Testis (tissue), 2 donors: ENCODE results near the gene DNAAF8.

Source experiments
- CTCF ChIP-seq, 3 experiments: fragments of 450-650 bp in 2 of 3; fragments of 200-600 bp in 1 of 3; sonication (generic) in 1 of 3; IDR thresholded peaks; one replicate each; pipeline ENCODE4 v1.5.1; 2016 to 2019; ENCODE audit warnings: antibody characterized with exemption in 3 of 3, mild to moderate bottlenecking in 2 of 3, moderate library complexity in 1 of 3
- POLR2A ChIP-seq: fragments of 450-650 bp; IDR thresholded peaks from one replicate; pipeline ENCODE4 v1.6.1; 2017; ENCODE audit warnings: antibody characterized with exemption, mild to moderate bottlenecking, moderate library complexity

DNA sequence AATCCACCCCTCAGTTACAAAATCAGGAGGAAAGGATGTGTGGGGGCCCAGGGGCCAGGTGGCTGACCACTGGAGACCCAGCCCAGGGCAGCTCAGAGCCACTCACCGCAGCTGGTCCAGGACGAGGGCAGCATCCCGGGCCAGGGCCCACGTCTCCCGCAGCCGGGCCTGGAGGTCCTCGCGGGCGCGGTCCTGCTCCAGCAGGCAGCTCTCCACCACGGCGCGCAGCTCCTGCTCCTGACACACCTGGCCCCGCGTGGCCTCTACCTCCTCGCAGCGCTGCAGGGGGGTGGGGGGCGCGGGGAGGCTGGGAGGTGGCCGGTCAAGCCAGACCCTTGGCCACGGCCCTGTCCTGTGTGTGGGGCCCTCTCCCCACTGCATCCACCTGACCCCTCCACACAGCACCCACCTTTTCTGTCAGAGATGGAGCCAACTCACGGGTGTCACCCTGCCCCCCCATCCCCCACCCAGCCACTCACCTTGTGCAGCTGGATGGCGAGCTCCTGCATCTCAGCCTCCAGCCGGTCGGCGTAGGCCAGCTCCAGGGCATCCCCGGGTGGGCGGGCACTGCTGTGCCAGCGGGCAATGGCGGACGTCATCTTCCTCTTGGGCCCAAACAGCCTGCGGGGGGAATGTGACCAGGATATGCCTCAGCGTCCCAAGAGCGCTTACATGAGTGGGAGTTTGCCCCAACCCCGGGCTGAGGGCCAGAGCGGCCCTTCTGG is 35.9 kb upstream of the DNAAF8 start:
- TF ChIP-seq CTCF (IDR thresholded peaks at IDR 0.05) (no peak), POLR2A (no peak)
